NCI-H2196 treated with DMSO at 0.1 percent for 48 hours (cell line): ENCODE measurements around the gene APOOL.
"Not testable (repeated sequence)": the region's sequence is repeated elsewhere in the genome, so short reads cannot be mapped to it uniquely, and the experiment has no call there.

Source experiments
- DNase-seq: peaks from one replicate; lab custom pipeline; 2025; ENCODE audit not compliant: unreplicated experiment; lab: John Stamatoyannopoulos, UW

The APOOL gene

GRCh38 chrX:85077247-85077646, 73.6 kb downstream of the APOOL start:
- DNase-seq = not testable (repeated sequence)

- DNase-seq = peak; percentile 4
Observed at GRCh38 chrX:85084770-85085393, 81.2 kb downstream of the APOOL start.

- DNase-seq = no peak
Observed at GRCh38 chrX:85089321-85089840, 85.7 kb downstream of the APOOL start.

- no peak for DNase-seq
Observed at GRCh38 chrX:85107407-85107806, 103.7 kb downstream of the APOOL start.

GRCh38 chrX:85108165-85108564, 104.5 kb downstream of the APOOL start:
- no peak for DNase-seq

GRCh38 chrX:85109235-85109634, 105.6 kb downstream of the APOOL start:
- DNase-seq = no peak

- DNase-seq = no peak
Observed at GRCh38 chrX:85111347-85111746, 107.7 kb downstream of the APOOL start.

GRCh38 chrX:85112293-85112692, 108.6 kb downstream of the APOOL start:
- no peak for DNase-seq

GRCh38 chrX:85113746-85114145, 110.1 kb downstream of the APOOL start:
- no peak for DNase-seq

- DNase-seq = no peak
Observed at GRCh38 chrX:85114171-85114570, 110.5 kb downstream of the APOOL start.

GRCh38 chrX:85114776-85115175, 111.1 kb downstream of the APOOL start:
- no peak for DNase-seq

GRCh38 chrX:85115252-85115651, 111.6 kb downstream of the APOOL start:
- no peak for DNase-seq

- DNase-seq = no peak
Observed at GRCh38 chrX:85136409-85136808, 132.7 kb downstream of the APOOL start.

GRCh38 chrX:85139422-85139821, 135.7 kb downstream of the APOOL start:
- no peak for DNase-seq

GRCh38 chrX:85140964-85141363, 137.3 kb downstream of the APOOL start:
- no peak for DNase-seq
